ENCODE results near the gene PKIG.

DNA sequence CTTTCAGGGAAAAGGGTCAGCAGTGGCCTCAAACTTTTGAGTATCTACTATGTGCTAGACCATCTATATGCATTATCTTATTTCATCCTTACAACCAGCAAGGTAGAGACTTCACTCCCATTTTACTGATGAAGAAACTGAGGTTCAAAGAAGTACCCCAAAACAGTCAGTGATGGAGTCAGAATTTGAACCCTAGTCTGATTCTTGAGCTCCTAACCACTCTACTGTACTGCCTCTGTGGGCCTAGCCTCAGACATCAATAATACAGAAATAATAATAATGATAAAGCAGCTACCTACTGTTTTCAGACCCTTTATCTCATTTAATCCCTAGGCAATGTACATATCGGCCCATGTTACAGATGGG lies 60.8 kb downstream of the PKIG start:
- TF ChIP-seq POLR2A (IDR thresholded peaks at IDR 0.05) (no peak), POLR2AphosphoS5 (IDR thresholded peaks at IDR 0.05) (no peak)
- TF ChIP-seq, protein P1, sequence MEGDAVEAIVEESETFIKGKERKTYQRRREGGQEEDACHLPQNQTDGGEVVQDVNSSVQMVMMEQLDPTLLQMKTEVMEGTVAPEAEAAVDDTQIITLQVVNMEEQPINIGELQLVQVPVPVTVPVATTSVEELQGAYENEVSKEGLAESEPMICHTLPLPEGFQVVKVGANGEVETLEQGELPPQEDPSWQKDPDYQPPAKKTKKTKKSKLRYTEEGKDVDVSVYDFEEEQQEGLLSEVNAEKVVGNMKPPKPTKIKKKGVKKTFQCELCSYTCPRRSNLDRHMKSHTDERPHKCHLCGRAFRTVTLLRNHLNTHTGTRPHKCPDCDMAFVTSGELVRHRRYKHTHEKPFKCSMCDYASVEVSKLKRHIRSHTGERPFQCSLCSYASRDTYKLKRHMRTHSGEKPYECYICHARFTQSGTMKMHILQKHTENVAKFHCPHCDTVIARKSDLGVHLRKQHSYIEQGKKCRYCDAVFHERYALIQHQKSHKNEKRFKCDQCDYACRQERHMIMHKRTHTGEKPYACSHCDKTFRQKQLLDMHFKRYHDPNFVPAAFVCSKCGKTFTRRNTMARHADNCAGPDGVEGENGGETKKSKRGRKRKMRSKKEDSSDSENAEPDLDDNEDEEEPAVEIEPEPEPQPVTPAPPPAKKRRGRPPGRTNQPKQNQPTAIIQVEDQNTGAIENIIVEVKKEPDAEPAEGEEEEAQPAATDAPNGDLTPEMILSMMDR (IDR thresholded peaks at IDR 0.05), result no peak

Data from suprapubic skin (tissue), 4 donors.